Astrocyte (in vitro differentiated cells and primary cell): ENCODE measurements around the gene GPR141. TPM values are rescaled to one million over a fixed set of nuclear protein-coding genes. Genes with fewer than 3 reads are reported as not detected.

ENCODE experiments used
- DNase-seq: peaks from one replicate; pipeline ENCODE4 v3.0.0-alpha.2; 2010; ENCODE audit warnings: low read depth
- FAIRE-seq: peaks from 2 replicates; lab custom pipeline; 2011; peaks lifted over from hg19 to GRCh38; lab: Jason Lieb, UNC
- H2AFZ ChIP-seq: 2 replicates; pipeline ENCODE4 v1.6.0; 2012; ENCODE audit warnings: low read depth, low read length, inconsistent platforms
- H3K27ac ChIP-seq: 2 replicates; pipeline ENCODE4 v1.5.1; 2011; ENCODE audit warnings: low read depth, low read length, inconsistent platforms
- H3K27me3 ChIP-seq: 2 replicates; pipeline ENCODE4 v1.6.0; 2011; ENCODE audit warnings: low read length, inconsistent platforms; ENCODE audit not compliant: insufficient read depth
- H3K36me3 ChIP-seq: 2 replicates; pipeline ENCODE4 v1.5.1; 2011; ENCODE audit warnings: low read length, inconsistent platforms; ENCODE audit not compliant: insufficient read depth
- H3K4me1 ChIP-seq: 2 replicates; pipeline ENCODE4 v1.5.1; 2011; ENCODE audit warnings: low read length, inconsistent platforms; ENCODE audit not compliant: insufficient read depth
- H3K4me2 ChIP-seq: 2 replicates; pipeline ENCODE4 v1.6.0; 2012; ENCODE audit warnings: low read length, inconsistent platforms
- H3K4me3 ChIP-seq: 2 replicates; pipeline ENCODE4 v1.5.1; 2011; ENCODE audit warnings: low read depth, mild to moderate bottlenecking, low read length, inconsistent platforms; ENCODE audit not compliant: insufficient read depth
- H3K79me2 ChIP-seq: 2 replicates; pipeline ENCODE4 v1.6.0; 2012; ENCODE audit warnings: mild to moderate bottlenecking, low read length, inconsistent platforms; ENCODE audit not compliant: insufficient read depth
- H3K9ac ChIP-seq: 2 replicates; pipeline ENCODE4 v1.6.0; 2012; ENCODE audit warnings: mild to moderate bottlenecking, low read length, inconsistent platforms
- H3K9me3 ChIP-seq: 2 replicates; pipeline ENCODE4 v1.5.1; 2012; ENCODE audit warnings: low read depth, mild to moderate bottlenecking, low read length, inconsistent platforms; ENCODE audit not compliant: insufficient read depth
- H4K20me1 ChIP-seq: 2 replicates; pipeline ENCODE4 v1.6.0; 2012; ENCODE audit warnings: low read length, inconsistent platforms; ENCODE audit not compliant: insufficient read depth
- H3K27ac Mint-ChIP-seq: one replicate; pipeline ENCODE4 v1.8.0; 2021; ENCODE audit warnings: mild to moderate bottlenecking, mixed read lengths; ENCODE audit not compliant: unreplicated experiment
- H3K27me3 Mint-ChIP-seq: one replicate; pipeline ENCODE4 v1.8.0; 2021; ENCODE audit warnings: low read depth, mixed read lengths; ENCODE audit not compliant: unreplicated experiment
- H3K36me3 Mint-ChIP-seq: one replicate; pipeline ENCODE4 v1.8.0; 2021; ENCODE audit warnings: low read depth, mixed read lengths; ENCODE audit not compliant: unreplicated experiment
- H3K4me1 Mint-ChIP-seq: one replicate; pipeline ENCODE4 v1.8.0; 2021; ENCODE audit warnings: low read depth, mixed read lengths; ENCODE audit not compliant: unreplicated experiment
- H3K4me3 Mint-ChIP-seq: one replicate; pipeline ENCODE4 v1.8.0; 2021; ENCODE audit warnings: mild to moderate bottlenecking, moderate library complexity, mixed read lengths; ENCODE audit not compliant: unreplicated experiment
- H3K9me3 Mint-ChIP-seq: one replicate; pipeline ENCODE4 v1.8.0; 2021; ENCODE audit warnings: mild to moderate bottlenecking, mixed read lengths; ENCODE audit not compliant: unreplicated experiment
- EZH2 ChIP-seq: IDR thresholded peaks from 2 replicates; pipeline ENCODE4 v1.6.1; 2012; ENCODE audit warnings: mild to moderate bottlenecking, low read length, inconsistent platforms; ENCODE audit not compliant: insufficient read depth
- total RNA-seq: library from RNA; stranded (reverse); gene quantifications from 2 replicates; pipeline ENCODE4 v1.2.1, GENCODE V29; 2021
- TF ChIP-seq, protein P1 (sequence below): IDR thresholded peaks from 2 replicates; pipeline ENCODE4 v1.5.1; 2011; ENCODE audit warnings: low read depth, mild to moderate bottlenecking, inconsistent platforms, low read length, moderate library complexity; ENCODE audit not compliant: insufficient read depth

Gene GPR141
- total RNA-seq, 1 donor from 2014 or later, result not detected

DNA sequence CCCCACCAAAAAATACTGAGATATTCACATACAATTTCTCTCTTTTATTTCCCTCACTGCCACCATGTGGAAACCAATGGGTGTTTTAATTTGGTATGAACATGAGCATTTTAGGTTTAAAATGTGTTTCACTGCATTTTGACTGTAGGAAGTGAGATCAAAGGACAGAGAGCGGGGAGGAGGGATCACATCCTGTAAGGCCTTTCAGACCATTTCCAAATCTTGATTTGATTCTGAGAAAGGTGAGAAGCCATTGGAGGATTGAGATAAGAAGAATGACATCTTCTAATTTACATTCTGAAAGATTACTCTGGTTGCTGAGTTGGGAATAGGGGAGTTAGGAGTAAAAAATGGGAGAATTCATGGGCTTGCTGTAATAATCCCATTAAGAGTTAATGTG lies 42.5 kb downstream of the GPR141 start:
- H3K36me3 Mint-ChIP-seq, result no peaks in the 10 kb centered on the region
- Histone ChIP-seq H3K4me3 (no peak overlapping the region), H3K27ac (no peak overlapping the region), H4K20me1 (no peaks in the 10 kb centered on the region), H3K36me3 (no peaks in the 10 kb centered on the region), H3K4me2 (no peak overlapping the region), H3K4me1 (no peaks in the 10 kb centered on the region), H2AFZ (no peak overlapping the region), H3K79me2 (no peaks in the 10 kb centered on the region), H3K9me3 (no peaks in the 10 kb centered on the region), H3K9ac (no peak overlapping the region), H3K27me3 (no peaks in the 10 kb centered on the region)
- no peak overlapping the region for H3K4me3 Mint-ChIP-seq
- TF ChIP-seq, protein P1, sequence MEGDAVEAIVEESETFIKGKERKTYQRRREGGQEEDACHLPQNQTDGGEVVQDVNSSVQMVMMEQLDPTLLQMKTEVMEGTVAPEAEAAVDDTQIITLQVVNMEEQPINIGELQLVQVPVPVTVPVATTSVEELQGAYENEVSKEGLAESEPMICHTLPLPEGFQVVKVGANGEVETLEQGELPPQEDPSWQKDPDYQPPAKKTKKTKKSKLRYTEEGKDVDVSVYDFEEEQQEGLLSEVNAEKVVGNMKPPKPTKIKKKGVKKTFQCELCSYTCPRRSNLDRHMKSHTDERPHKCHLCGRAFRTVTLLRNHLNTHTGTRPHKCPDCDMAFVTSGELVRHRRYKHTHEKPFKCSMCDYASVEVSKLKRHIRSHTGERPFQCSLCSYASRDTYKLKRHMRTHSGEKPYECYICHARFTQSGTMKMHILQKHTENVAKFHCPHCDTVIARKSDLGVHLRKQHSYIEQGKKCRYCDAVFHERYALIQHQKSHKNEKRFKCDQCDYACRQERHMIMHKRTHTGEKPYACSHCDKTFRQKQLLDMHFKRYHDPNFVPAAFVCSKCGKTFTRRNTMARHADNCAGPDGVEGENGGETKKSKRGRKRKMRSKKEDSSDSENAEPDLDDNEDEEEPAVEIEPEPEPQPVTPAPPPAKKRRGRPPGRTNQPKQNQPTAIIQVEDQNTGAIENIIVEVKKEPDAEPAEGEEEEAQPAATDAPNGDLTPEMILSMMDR, result no peak
- TF ChIP-seq EZH2, result no peak
- H3K4me1 Mint-ChIP-seq, result peaks cover 6% of the 10 kb centered on the region
- no peaks in the 10 kb centered on the region for H3K9me3 Mint-ChIP-seq
- FAIRE-seq (no peak), DNase-seq (no peak)
- no peak overlapping the region for H3K27ac Mint-ChIP-seq
- no peaks in the 10 kb centered on the region for H3K27me3 Mint-ChIP-seq

DNA sequence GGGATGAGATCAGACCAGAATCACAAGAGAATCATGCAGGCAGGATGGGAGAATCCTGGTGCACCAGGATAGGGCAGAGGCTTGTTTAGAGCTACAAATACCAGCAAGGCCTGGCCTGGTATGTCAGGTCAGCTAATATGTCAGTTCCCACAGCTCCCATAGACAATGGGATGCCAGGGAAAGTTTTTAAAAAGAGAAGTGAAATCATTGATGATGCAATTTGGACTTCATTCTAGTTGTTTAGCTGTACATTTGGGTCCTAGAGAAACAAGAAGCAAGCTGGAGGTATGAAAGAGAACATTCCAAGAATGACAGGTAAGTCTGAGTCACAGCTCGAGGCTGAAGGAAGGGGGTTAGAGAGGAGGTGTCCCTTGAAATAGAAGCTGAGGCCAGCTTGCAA lies 45.2 kb downstream of the GPR141 start:
- Mint-ChIP-seq H3K4me1 (peaks cover 6% of the 10 kb centered on the region), H3K9me3 (no peaks in the 10 kb centered on the region), H3K4me3 (no peak overlapping the region), H3K27ac (peak overlapping the region; percentile 26), H3K27me3 (peaks cover 7% of the 10 kb centered on the region), H3K36me3 (no peaks in the 10 kb centered on the region)
- Histone ChIP-seq H3K9me3 (no peaks in the 10 kb centered on the region), H2AFZ (no peak overlapping the region), H3K4me3 (no peak overlapping the region), H3K27me3 (no peaks in the 10 kb centered on the region), H3K4me2 (no peak overlapping the region), H3K36me3 (no peaks in the 10 kb centered on the region), H4K20me1 (no peaks in the 10 kb centered on the region), H3K9ac (no peak overlapping the region), H3K79me2 (no peaks in the 10 kb centered on the region), H3K4me1 (no peaks in the 10 kb centered on the region), H3K27ac (no peak overlapping the region)
- FAIRE-seq (no peak), DNase-seq (no peak)
- no peak for TF ChIP-seq EZH2
- TF ChIP-seq, protein P1, result no peak

DNA sequence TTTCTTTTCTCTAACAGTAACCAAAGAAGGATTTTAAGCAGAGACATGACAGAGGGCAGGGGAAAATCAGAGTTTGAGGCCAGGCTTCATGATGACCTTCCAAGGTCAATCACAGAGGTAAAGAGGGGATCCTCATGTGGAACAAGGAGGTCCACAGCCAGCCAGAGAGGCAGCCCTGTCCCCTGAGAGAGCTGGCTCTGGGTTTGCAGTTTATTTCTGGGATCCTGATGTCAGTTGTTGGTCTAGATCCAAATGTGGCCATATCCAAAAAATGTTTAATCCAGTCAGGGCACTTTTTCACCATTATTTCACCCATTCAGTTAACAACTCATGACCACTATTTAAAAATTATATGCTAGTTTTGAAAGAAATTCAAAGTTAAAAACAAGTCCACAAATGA lies 45.6 kb downstream of the GPR141 start:
- no peak overlapping the region for H2AFZ ChIP-seq
- no peak overlapping the region for H3K4me3 Mint-ChIP-seq
- H3K27ac Mint-ChIP-seq, result peak overlapping the region; percentile 26
- no peaks in the 10 kb centered on the region for H3K27me3 ChIP-seq
- no peaks in the 10 kb centered on the region for H4K20me1 ChIP-seq
- no peak overlapping the region for H3K9ac ChIP-seq
- TF ChIP-seq, protein P1, result no peak
- TF ChIP-seq EZH2, result no peak
- no peak for DNase-seq
- FAIRE-seq, result no peak
- peaks cover 7% of the 10 kb centered on the region for H3K27me3 Mint-ChIP-seq
- H3K4me1 Mint-ChIP-seq, result peaks cover 6% of the 10 kb centered on the region
- H3K36me3 ChIP-seq, result no peaks in the 10 kb centered on the region
- no peaks in the 10 kb centered on the region for H3K4me1 ChIP-seq
- no peaks in the 10 kb centered on the region for H3K36me3 Mint-ChIP-seq
- H3K4me2 ChIP-seq, result no peak overlapping the region
- no peak overlapping the region for H3K4me3 ChIP-seq
- H3K79me2 ChIP-seq, result no peaks in the 10 kb centered on the region
- H3K9me3 Mint-ChIP-seq, result no peaks in the 10 kb centered on the region
- no peaks in the 10 kb centered on the region for H3K9me3 ChIP-seq
- no peak overlapping the region for H3K27ac ChIP-seq
